Activated T-cell treated with anti-CD3 and anti-CD28 coated beads, Interleukin-2, amount 50 U/mL, for 1 hour (primary cell): ENCODE measurements around the gene CCDC63.
"Not testable (repeated sequence)": the region's sequence is repeated elsewhere in the genome, so short reads cannot be mapped to it uniquely, and the experiment has no call there.

Source experiments
- DNase-seq: peaks from one replicate; pipeline ENCODE4 v3.0.0-alpha.2; 2020

Gene CCDC63

GRCh38 chr12:110844551-110845338, 2.0 kb upstream of the CCDC63 start:
- DNase-seq = no peak

DNA sequence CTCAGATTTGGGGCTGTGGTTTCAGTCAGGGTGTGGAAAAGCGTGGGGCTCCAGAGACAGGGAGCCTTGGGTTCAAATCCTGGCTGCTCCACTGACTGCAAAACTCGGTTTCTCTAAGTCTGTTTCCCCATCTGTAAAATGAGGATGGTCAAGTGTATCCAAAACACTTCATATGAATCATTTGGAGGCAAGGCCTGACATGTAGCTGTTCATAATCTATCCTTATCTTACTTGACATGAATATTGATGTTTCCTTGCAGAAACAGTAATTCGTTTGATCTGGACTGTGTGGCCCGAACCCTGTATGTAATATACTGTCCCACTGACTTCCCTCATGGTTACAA, 1.5 kb upstream of the CCDC63 start:
- DNase-seq = no peak

- DNase-seq = no peak
These were observed 1.6 kb downstream of the CCDC63 start for GRCh38 chr12:110848314-110848923.

DNA sequence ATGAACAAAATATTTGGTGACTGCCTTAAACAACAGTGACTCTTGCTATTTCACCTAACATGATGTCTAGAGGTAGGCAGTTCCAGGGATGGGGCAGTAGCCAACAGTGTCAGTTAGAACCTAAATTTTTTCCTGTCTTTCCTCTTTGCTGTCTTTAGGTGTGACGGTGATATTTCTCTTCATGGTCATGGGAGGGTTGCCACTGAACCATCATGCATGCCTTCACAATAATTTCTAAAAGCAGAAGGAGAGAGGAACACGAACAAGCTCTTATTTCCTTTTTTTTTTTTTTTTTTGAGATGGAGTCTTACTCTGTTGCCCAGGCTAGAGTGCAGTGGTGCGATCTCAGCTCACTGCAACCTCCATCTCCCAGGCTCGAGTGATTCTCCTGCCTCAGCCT, 2.4 kb downstream of the CCDC63 start:
- DNase-seq = no peak

DNA sequence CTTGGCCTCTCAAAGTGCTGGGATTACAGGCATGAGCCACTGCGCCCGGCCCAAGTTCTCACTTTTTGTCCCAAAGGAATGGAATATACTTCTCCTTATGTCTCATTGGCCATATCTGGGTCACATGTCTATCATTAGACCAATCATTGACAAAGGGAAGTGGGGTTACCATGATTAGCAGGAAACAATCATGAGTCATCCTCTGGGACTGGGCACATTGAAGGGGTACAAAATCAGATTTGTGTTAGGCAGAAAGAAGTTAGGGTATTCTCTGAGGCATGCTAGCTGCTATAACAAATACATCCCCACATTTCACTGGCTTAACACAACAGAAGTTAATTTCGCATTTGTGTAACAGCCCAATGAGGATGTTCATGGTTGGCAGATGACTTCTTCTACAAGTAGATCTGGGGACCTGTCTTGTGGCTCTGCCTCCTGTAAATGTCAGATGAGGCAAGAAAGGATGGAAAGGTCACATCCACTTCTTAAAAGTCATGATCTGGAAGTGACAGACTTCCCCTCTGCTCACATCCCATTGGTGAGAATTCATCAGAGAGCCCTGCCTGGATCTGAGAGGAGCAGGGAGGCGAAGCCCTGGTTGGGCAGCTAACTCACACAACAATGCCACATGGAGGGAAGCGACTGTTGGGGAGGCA, 3.1 kb downstream of the CCDC63 start:
- no peak for DNase-seq

- no peak for DNase-seq
These were observed 4.0 kb downstream of the CCDC63 start for GRCh38 chr12:110850762-110851161.

DNA sequence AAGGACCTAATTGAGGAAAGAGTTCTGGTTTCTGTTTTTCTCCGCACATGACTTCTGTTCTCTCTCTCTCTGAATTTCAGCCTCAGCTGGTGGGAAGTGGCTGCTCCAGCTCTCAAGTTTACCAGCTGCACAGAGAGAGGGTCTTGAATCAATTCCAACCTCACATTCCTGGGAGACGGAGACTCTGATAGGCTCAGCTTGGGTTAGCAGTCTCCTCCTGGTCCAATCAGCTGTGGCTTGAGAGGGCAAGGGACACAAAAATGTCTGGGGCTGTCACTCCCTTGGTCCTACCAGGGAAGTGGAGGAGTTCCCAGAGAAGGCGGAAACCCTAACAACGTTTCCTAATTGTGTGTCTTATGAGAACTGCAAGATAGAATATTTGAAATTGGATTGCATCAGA, 7.0 kb downstream of the CCDC63 start:
- DNase-seq = no peak

GRCh38 chr12:110856542-110856941, 9.8 kb downstream of the CCDC63 start:
- DNase-seq = no peak

DNA sequence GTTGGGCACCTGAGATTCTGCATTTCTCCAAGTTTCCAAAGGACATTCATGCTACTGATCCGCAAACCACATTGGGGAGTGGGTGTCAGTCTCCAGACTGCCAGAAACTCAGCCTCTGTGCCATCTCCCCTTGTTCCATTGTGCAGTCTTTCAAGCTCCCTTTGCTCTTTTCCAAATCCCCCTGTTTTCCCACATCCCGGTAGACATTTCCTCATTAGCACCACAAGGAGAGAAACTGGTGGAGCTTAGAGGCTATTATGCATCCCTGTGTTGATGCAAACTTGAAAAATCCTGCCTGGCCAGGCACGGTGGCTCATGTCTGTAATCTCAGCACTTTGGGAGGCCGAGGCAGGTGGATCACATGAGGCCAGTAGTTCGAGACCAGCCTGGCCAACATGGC, 10.7 kb downstream of the CCDC63 start:
- DNase-seq = no peak

- not testable (repeated sequence) for DNase-seq
These were observed 11.2 kb downstream of the CCDC63 start for GRCh38 chr12:110857954-110858353.

DNA sequence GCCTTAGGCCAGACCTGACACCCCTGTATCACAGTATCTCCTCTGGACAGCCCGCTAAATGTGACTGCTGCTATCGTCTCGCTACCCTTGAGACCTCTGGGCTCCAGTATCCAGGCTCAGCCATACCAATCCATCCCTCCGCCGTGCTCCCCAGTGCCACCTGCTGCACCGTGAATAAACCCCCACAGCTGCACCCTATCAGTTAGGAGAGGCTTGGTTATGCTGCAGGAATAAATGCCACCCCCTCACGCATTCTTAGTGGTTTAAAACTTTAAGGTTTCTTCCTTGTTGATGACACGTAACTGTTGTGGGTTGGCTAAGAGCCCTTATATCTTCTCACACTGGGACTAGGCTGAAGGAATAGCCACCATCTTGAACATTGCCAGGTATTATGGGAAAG, 12.1 kb downstream of the CCDC63 start:
- no peak for DNase-seq

GRCh38 chr12:110860833-110861296, 14.1 kb downstream of the CCDC63 start:
- DNase-seq = no peak

GRCh38 chr12:110861729-110862128, 14.9 kb downstream of the CCDC63 start:
- DNase-seq = no peak

GRCh38 chr12:110862329-110862728, 15.5 kb downstream of the CCDC63 start:
- no peak for DNase-seq

DNA sequence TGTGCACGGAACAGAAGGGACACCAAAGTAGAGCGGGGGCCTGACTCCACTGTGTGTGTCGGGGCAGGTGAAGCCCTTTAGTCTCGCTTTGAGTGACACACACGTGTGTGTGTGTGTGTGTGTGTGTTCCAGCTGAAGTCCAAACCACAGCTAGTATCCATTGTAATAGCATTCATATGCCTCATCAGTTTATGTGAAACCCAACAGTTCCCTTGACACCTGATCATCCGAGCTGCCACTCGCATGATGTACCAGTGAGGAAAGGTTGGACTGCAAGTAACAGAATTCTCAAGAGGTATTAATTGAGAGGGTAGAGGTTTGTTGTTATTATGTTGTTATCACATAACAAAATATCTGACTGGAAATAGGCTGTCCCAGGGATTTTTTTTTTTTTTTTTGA, 16.4 kb downstream of the CCDC63 start:
- no peak for DNase-seq

- no peak for DNase-seq
These were observed 18.7 kb downstream of the CCDC63 start for GRCh38 chr12:110865521-110865920.

GRCh38 chr12:110869026-110869425, 22.2 kb downstream of the CCDC63 start:
- DNase-seq = no peak

- no peak for DNase-seq
These were observed 23.0 kb downstream of the CCDC63 start for GRCh38 chr12:110869803-110870202.

DNA sequence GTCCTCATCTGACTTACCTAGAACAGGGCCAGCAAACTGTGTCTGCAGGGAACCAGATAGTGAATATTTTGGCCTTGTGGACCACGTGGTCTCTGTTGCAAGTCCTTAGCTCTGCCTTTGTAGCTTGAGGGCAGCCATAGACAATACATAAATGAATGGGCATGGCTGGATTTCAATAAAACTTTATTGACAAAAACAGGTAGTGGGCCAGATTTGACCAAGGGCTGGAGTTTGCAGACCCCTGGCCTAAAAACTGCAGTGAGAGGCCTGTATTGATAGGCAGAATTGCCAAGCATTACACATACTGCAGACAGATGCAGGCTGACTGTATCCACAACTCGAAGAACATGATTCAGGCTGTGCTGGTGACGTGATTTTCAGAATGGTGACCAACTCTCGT, 25.3 kb downstream of the CCDC63 start:
- no peak for DNase-seq

- DNase-seq = no peak
These were observed 27.6 kb downstream of the CCDC63 start for GRCh38 chr12:110874351-110874750.

DNA sequence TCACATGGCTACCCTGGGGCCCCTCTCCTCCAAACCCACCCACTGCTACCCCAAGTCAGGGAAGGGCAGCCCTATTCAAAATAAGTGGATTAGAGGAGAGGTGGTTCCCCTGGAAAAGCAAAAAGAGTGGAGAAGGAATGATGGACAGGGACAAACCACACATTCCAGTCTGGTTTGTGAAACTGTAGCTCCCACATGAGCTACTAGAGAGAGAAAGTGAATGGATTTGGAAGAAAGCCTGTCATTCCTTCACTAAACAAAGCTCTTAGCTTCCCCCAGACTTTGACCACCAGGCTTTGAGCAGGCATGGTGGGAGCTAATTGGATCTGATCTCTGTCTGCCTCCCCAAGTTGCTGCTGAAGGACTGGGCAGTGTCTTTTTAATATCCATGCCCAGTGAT, 28.0 kb downstream of the CCDC63 start:
- DNase-seq = no peak

DNA sequence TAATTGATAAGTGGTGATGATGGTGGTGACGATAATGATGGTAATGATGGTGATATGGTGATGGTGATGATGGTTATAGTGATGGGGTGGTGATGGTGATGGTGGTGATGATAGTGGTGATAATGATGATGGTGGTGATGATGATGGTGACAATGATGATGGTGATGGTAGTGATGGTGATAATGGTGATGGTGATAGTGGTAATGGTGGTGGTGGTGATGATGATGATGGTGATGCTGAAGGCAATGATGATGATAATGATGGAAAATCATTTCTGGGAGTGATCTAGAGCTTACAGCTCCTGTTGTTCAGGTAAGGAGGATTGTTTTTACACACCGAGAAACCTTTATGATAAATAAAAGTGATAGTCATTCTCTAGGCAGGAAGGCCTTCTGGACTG, 33.9 kb downstream of the CCDC63 start:
- no peak for DNase-seq

DNA sequence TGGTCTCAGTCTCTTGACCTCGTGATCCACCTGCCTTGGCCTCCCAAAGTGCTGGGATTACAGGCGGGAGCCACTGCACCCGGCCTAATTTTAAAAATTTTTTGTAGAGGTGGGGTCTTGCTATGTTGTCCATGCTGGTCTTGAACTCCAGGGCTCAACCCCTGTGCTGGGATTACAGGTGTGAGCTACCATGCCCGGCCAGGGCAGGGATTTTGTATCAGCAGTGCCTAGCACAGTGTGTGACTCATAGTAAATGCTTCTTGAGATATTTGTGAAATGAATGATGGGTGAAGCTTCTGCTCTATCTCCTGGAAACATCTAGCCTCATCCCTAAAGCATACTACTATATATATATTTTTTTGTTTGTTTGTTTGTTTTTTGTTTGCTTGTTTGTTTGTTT, 36.5 kb downstream of the CCDC63 start:
- DNase-seq = no peak

GRCh38 chr12:110885152-110885840, 38.5 kb downstream of the CCDC63 start:
- DNase-seq = no peak
